GM23338 (cell line): ENCODE data around the gene CHMP5. TPM values are rescaled to one million over a fixed set of nuclear protein-coding genes. Genes with fewer than 3 reads are reported as not detected.

ENCODE experiments used
- ATAC-seq: fragments of 200-7000 bp; cut with Tn5 transposase; 3 replicates; pipeline ENCODE4 v1.9.1; 2020
- DNase-seq: peaks from one replicate; pipeline ENCODE4 v3.0.0-alpha.2; 2015; ENCODE audit warnings: low spot score
- H2AFZ ChIP-seq: fragments of 200-600 bp; sonication (generic); 2 replicates; pipeline ENCODE4 v1.8.0; 2016; ENCODE audit warnings: antibody characterized with exemption, mild to moderate bottlenecking, moderate library complexity
- H3F3A ChIP-seq: fragments of 200-600 bp; sonication (generic); replicated peaks from 2 replicates; pipeline ENCODE4 v1.8.0; 2017; ENCODE audit warnings: antibody characterized with exemption, mixed run types, low read depth
- H3K27ac ChIP-seq: fragments of 200-600 bp; sonication (generic); 2 replicates; pipeline ENCODE4 v1.6.1; 2016; ENCODE audit warnings: low read depth
- H3K27me3 ChIP-seq: fragments of 200-600 bp; sonication (generic); 2 replicates; pipeline ENCODE4 v1.8.0; 2016; ENCODE audit warnings: mild to moderate bottlenecking, mixed run types, moderate library complexity; ENCODE audit not compliant: insufficient read depth
- H3K36me3 ChIP-seq: fragments of 200-600 bp; sonication (generic); 2 replicates; pipeline ENCODE4 v1.8.0; 2016; ENCODE audit warnings: mild to moderate bottlenecking; ENCODE audit not compliant: insufficient read depth
- H3K4me1 ChIP-seq: fragments of 200-600 bp; sonication (generic); 2 replicates; pipeline ENCODE4 v1.8.0; 2016; ENCODE audit warnings: mild to moderate bottlenecking, moderate library complexity; ENCODE audit not compliant: insufficient read depth
- H3K4me2 ChIP-seq: fragments of 200-600 bp; sonication (generic); 2 replicates; pipeline ENCODE4 v1.7.1; 2017; ENCODE audit warnings: mixed run types
- H3K4me3 ChIP-seq: fragments of 200-600 bp; sonication (generic); 2 replicates; pipeline ENCODE4 v1.6.1; 2016; ENCODE audit warnings: mixed run types
- H3K79me2 ChIP-seq: fragments of 200-600 bp; sonication (generic); replicated peaks from 2 replicates; pipeline ENCODE4 v1.8.0; 2017; ENCODE audit warnings: mild to moderate bottlenecking; ENCODE audit not compliant: insufficient read depth
- H3K9me2 ChIP-seq: fragments of 200-600 bp; sonication (generic); 2 replicates; pipeline ENCODE4 v1.8.0; 2017; ENCODE audit not compliant: insufficient read depth
- H4K20me1 ChIP-seq: fragments of 200-600 bp; sonication (generic); replicated peaks from 2 replicates; pipeline ENCODE4 v1.8.0; 2017; ENCODE audit warnings: mild to moderate bottlenecking; ENCODE audit not compliant: insufficient read depth
- H3K27ac Mint-ChIP-seq: 2 replicates; pipeline ENCODE4 v1.8.0; 2020; ENCODE audit warnings: inconsistent platforms, mild to moderate bottlenecking, moderate library complexity, mixed read lengths
- H3K27me3 Mint-ChIP-seq: 3 replicates; pipeline ENCODE4 v1.8.0; 2022; ENCODE audit warnings: low read depth, mild to moderate bottlenecking, moderate library complexity, mixed read lengths, inconsistent platforms; ENCODE audit not compliant: insufficient read depth, poor library complexity
- H3K36me3 Mint-ChIP-seq: 3 replicates; pipeline ENCODE4 v1.8.0; 2021; ENCODE audit warnings: low read depth, mild to moderate bottlenecking, inconsistent platforms, moderate library complexity, mixed read lengths
- H3K4me1 Mint-ChIP-seq: 3 replicates; pipeline ENCODE4 v1.8.0; 2020; ENCODE audit warnings: mild to moderate bottlenecking, inconsistent platforms, mixed read lengths
- H3K4me3 Mint-ChIP-seq: 3 replicates; pipeline ENCODE4 v1.8.0; 2021; ENCODE audit warnings: moderate library complexity, mild to moderate bottlenecking, inconsistent platforms, mixed read lengths
- H3K9me3 Mint-ChIP-seq: 3 replicates; pipeline ENCODE4 v1.8.0; 2020; ENCODE audit warnings: moderate library complexity, mild to moderate bottlenecking, inconsistent platforms, mixed read lengths
- CREB1 ChIP-seq: fragments of 250-450 bp; sonication (Bioruptor Pico); IDR thresholded peaks from 2 replicates; pipeline ENCODE4 v1.5.0; 2020; ENCODE audit warnings: low read depth, mild to moderate bottlenecking, moderate library complexity
- EZH2phosphoT487 ChIP-seq: fragments of 200-600 bp; sonication (generic); IDR thresholded peaks from one replicate; pipeline ENCODE4 v1.8.1; 2018; ENCODE audit warnings: antibody characterized with exemption; ENCODE audit not compliant: unreplicated experiment
- JUNB ChIP-seq: IDR thresholded peaks from one replicate; pipeline ENCODE4 v1.6.1; 2016; ENCODE audit warnings: antibody characterized with exemption; ENCODE audit not compliant: unreplicated experiment
- ZNF331 ChIP-seq: fragments of 250-450 bp; sonication (Bioruptor Pico); IDR thresholded peaks from 2 replicates; pipeline ENCODE4 v1.5.0; 2020; ENCODE audit warnings: low read depth, mild to moderate bottlenecking, moderate library complexity
- polyA plus RNA-seq: library from polyadenylated mRNA; unstranded; fragments of >200 nt; fragmentation: Nextera tagmentation; extraction: Ambion mirVana; gene quantifications from 2 replicates; pipeline ENCODE4 v1.2.1, GENCODE V29; 2016
- total RNA-seq: library from RNA; depleted of rRNA; stranded (reverse); fragments of >200 nt; shearing (Covaris generic); gene quantifications from 2 replicates; pipeline ENCODE4 v1.2.3, GENCODE V29; 2014
- TF ChIP-seq, protein P1 (sequence below): fragments of 250-450 bp; sonication (Bioruptor Pico); IDR thresholded peaks from 2 replicates; pipeline ENCODE4 v1.5.0; 2020; ENCODE audit warnings: mild to moderate bottlenecking, moderate library complexity
- TF ChIP-seq, protein P2 (sequence below): IDR thresholded peaks from 2 replicates; pipeline ENCODE4 v1.6.1; 2016; ENCODE audit warnings: antibody characterized with exemption
- TF ChIP-seq, protein P3 (sequence below), 2 experiments: fragments of 200-600 bp in 1 of 2; sonication (generic) in 1 of 2; conservative IDR thresholded peaks; 2 replicates each; pipeline versions ENCODE4 v1.5.1 to v1.6.1; 2016 to 2017; ENCODE audit warnings: antibody characterized with exemption in 2 of 2, low read depth in 2 of 2, mild to moderate bottlenecking in 2 of 2, moderate library complexity in 1 of 2

Gene CHMP5
- total and polyA plus RNA-seq, 2 experiments from 2014 or later: 30.9 to 77.8 TPM

DNA sequence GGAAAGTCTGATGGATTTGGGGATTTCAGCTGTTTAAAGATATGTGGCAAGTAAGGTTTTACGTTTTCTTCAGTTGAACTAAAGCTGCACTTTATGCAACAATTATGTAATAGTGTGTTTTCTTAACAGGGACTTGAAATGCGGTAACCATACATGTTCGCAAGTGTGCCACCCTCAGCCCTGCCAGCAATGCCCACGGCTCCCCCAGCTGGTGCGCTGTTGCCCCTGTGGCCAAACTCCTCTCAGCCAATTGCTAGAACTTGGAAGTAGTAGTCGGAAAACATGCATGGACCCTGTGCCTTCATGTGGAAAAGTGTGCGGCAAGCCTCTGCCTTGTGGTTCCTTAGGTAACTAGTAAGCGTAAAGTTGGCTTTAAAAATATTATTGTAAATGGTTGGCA, 53.9 kb downstream of the CHMP5 start (continued):
- TF ChIP-seq, protein P1, sequence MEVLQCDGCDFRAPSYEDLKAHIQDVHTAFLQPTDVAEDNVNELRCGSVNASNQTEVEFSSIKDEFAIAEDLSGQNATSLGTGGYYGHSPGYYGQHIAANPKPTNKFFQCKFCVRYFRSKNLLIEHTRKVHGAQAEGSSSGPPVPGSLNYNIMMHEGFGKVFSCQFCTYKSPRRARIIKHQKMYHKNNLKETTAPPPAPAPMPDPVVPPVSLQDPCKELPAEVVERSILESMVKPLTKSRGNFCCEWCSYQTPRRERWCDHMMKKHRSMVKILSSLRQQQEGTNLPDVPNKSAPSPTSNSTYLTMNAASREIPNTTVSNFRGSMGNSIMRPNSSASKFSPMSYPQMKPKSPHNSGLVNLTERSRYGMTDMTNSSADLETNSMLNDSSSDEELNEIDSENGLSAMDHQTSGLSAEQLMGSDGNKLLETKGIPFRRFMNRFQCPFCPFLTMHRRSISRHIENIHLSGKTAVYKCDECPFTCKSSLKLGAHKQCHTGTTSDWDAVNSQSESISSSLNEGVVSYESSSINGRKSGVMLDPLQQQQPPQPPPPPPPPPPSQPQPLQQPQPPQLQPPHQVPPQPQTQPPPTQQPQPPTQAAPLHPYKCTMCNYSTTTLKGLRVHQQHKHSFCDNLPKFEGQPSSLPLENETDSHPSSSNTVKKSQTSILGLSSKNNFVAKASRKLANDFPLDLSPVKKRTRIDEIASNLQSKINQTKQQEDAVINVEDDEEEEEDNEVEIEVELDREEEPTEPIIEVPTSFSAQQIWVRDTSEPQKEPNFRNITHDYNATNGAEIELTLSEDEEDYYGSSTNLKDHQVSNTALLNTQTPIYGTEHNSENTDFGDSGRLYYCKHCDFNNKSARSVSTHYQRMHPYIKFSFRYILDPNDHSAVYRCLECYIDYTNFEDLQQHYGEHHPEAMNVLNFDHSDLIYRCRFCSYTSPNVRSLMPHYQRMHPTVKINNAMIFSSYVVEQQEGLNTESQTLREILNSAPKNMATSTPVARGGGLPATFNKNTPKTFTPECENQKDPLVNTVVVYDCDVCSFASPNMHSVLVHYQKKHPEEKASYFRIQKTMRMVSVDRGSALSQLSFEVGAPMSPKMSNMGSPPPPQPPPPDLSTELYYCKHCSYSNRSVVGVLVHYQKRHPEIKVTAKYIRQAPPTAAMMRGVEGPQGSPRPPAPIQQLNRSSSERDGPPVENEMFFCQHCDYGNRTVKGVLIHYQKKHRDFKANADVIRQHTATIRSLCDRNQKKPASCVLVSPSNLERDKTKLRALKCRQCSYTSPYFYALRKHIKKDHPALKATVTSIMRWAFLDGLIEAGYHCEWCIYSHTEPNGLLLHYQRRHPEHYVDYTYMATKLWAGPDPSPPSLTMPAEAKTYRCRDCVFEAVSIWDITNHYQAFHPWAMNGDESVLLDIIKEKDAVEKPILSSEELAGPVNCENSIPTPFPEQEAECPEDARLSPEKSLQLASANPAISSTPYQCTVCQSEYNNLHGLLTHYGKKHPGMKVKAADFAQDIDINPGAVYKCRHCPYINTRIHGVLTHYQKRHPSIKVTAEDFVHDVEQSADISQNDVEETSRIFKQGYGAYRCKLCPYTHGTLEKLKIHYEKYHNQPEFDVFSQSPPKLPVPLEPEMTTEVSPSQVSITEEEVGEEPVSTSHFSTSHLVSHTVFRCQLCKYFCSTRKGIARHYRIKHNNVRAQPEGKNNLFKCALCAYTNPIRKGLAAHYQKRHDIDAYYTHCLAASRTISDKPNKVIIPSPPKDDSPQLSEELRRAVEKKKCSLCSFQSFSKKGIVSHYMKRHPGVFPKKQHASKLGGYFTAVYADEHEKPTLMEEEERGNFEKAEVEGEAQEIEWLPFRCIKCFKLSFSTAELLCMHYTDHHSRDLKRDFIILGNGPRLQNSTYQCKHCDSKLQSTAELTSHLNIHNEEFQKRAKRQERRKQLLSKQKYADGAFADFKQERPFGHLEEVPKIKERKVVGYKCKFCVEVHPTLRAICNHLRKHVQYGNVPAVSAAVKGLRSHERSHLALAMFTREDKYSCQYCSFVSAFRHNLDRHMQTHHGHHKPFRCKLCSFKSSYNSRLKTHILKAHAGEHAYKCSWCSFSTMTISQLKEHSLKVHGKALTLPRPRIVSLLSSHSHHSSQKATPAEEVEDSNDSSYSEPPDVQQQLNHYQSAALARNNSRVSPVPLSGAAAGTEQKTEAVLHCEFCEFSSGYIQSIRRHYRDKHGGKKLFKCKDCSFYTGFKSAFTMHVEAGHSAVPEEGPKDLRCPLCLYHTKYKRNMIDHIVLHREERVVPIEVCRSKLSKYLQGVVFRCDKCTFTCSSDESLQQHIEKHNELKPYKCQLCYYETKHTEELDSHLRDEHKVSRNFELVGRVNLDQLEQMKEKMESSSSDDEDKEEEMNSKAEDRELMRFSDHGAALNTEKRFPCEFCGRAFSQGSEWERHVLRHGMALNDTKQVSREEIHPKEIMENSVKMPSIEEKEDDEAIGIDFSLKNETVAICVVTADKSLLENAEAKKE (CRISPR knock-in tag): no peak
- TF ChIP-seq EZH2phosphoT487: no peak

DNA sequence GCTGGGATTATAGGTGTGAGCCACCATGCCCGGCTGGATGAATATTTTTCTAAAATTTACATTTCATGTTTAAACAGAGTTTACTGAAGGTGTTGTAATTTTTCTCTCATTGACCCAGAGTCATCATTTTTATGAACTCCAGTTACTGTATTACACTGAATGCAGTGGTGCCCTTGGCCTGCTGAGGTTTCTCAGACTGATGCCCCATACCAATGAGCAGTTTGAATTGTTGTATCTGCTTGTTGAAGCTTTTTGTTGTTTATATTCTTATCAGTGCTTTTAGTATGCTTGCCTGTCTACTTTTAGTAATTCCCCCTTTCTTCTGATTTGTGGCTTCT, 55.4 kb downstream of the CHMP5 start:
- no peaks in the 10 kb centered on the region for H3K9me2 ChIP-seq
- no peak overlapping the region for H3K27ac ChIP-seq
- H3K4me3 Mint-ChIP-seq: no peak overlapping the region
- H3K4me1 ChIP-seq: no peaks in the 10 kb centered on the region
- H3K36me3 ChIP-seq: peaks cover 47% of the 10 kb centered on the region
- no peaks in the 10 kb centered on the region for H4K20me1 ChIP-seq
- no peak for ATAC-seq
- peaks cover under 1% of the 10 kb centered on the region for H3K27me3 Mint-ChIP-seq
- DNase-seq: no peak
- no peaks in the 10 kb centered on the region for H3K9me3 Mint-ChIP-seq
- H2AFZ ChIP-seq: no peak overlapping the region
- no peak overlapping the region for H3K4me3 ChIP-seq
- no peaks in the 10 kb centered on the region for H3K79me2 ChIP-seq
- H3K27me3 ChIP-seq: no peaks in the 10 kb centered on the region
- H3K36me3 Mint-ChIP-seq: peaks cover 72% of the 10 kb centered on the region
- H3K27ac Mint-ChIP-seq: no peak overlapping the region
- H3K4me1 Mint-ChIP-seq: no peaks in the 10 kb centered on the region
- H3F3A ChIP-seq: no peaks in the 10 kb centered on the region
- no peak overlapping the region for H3K4me2 ChIP-seq
- no peak for TF ChIP-seq CREB1
- no peak for TF ChIP-seq ZNF331
- TF ChIP-seq JUNB: no peak
- TF ChIP-seq, protein P1 (CRISPR knock-in tag): no peak
- TF ChIP-seq, protein P2, sequence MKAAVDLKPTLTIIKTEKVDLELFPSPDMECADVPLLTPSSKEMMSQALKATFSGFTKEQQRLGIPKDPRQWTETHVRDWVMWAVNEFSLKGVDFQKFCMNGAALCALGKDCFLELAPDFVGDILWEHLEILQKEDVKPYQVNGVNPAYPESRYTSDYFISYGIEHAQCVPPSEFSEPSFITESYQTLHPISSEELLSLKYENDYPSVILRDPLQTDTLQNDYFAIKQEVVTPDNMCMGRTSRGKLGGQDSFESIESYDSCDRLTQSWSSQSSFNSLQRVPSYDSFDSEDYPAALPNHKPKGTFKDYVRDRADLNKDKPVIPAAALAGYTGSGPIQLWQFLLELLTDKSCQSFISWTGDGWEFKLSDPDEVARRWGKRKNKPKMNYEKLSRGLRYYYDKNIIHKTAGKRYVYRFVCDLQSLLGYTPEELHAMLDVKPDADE: no peak
- TF ChIP-seq, protein P3, sequence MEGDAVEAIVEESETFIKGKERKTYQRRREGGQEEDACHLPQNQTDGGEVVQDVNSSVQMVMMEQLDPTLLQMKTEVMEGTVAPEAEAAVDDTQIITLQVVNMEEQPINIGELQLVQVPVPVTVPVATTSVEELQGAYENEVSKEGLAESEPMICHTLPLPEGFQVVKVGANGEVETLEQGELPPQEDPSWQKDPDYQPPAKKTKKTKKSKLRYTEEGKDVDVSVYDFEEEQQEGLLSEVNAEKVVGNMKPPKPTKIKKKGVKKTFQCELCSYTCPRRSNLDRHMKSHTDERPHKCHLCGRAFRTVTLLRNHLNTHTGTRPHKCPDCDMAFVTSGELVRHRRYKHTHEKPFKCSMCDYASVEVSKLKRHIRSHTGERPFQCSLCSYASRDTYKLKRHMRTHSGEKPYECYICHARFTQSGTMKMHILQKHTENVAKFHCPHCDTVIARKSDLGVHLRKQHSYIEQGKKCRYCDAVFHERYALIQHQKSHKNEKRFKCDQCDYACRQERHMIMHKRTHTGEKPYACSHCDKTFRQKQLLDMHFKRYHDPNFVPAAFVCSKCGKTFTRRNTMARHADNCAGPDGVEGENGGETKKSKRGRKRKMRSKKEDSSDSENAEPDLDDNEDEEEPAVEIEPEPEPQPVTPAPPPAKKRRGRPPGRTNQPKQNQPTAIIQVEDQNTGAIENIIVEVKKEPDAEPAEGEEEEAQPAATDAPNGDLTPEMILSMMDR (conservative IDR thresholded peaks at IDR 0.05; ENCODE audit: low read depth in 2 of 2): no peak
